Ovary (tissue), 3 donors: Measurements from ENCODE around the gene FEM1B.
A peak's percentile ranks its signal among the peaks of the same experiment; 100 is the strongest.

Experiments
- CTCF ChIP-seq, 3 donors: fragments of 450-650 bp in 2 of 3; fragments of 200-600 bp in 1 of 3; IDR thresholded peaks; one replicate each; pipeline versions ENCODE4 v1.5.1 to v1.8.0; 2016 to 2022; ENCODE audit warnings: antibody characterized with exemption in 3 of 3, mild to moderate bottlenecking in 1 of 3
- POLR2A ChIP-seq: fragments of 450-650 bp; IDR thresholded peaks from one replicate; pipeline ENCODE4 v1.6.1; 2017; ENCODE audit warnings: antibody characterized with exemption, mild to moderate bottlenecking, moderate library complexity
- donor health status: DM: no; HTN: no; CAD: no.

DNA sequence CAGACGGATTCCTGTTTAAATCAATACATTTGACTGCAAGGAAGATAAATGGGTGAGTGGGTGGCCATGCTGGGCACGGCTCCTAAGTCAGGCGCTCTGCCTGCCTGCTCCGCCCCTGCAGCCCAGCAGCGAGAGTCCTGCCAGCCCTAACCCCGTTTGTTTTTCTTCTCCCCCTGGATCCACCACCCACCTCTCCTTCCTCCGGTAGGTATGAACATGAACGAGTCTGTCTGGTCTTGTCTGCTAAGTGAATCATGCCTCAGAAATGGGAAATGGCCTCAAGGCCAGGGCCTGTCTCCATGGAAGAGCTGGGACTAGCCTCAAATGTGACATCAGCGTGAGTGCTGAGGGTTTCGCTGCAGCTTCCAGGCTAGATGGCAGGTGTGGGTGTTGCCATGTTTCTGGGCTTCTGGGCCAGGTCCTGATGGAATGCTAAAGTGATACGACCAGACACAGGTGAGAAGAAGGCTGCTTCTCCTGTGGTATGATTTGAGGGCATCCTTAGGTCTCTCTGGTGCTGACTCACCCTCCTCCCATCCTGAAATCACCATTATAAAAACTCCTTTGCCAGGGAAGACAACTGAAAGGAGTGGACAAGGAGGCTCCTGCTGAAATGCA lies 5.6 kb upstream of the FEM1B start:
- peak; percentile 9 for TF ChIP-seq POLR2A
- no peak for TF ChIP-seq CTCF (IDR thresholded peaks at IDR 0.05)
